IgD-negative memory B cell (primary cell): Measurements from ENCODE around the gene UBASH3B. TPM values are rescaled to one million over a fixed set of nuclear protein-coding genes. Genes with fewer than 3 reads are reported as not detected.

Experiments
- H3K27ac Mint-ChIP-seq, 3 donors: one replicate each; pipeline ENCODE4 v1.8.0; 2020 to 2022; ENCODE audit warnings: mild to moderate bottlenecking in 3 of 3, mixed read lengths in 3 of 3, moderate library complexity in 1 of 3
- H3K27me3 Mint-ChIP-seq: one replicate; pipeline ENCODE4 v1.8.0; 2021; ENCODE audit warnings: mixed read lengths
- H3K36me3 Mint-ChIP-seq: one replicate; pipeline ENCODE4 v1.8.0; 2020; ENCODE audit warnings: mild to moderate bottlenecking, mixed read lengths
- H3K4me1 Mint-ChIP-seq, 3 donors: one replicate each; pipeline ENCODE4 v1.8.0; 2020 to 2022; ENCODE audit warnings: mixed read lengths in 3 of 3, mild to moderate bottlenecking in 1 of 3
- H3K4me3 Mint-ChIP-seq, 4 donors: one replicate each; pipeline ENCODE4 v1.8.0; 2020 to 2022; ENCODE audit warnings: mild to moderate bottlenecking in 4 of 4, mixed read lengths in 4 of 4, moderate library complexity in 3 of 4
- H3K9me3 Mint-ChIP-seq, 3 donors: one replicate each; pipeline ENCODE4 v1.8.0; 2020 to 2021; ENCODE audit warnings: mixed read lengths in 3 of 3, mild to moderate bottlenecking in 1 of 3
- polyA plus RNA-seq: library from polyadenylated mRNA; unstranded; fragments of 300-500 nt; fragmentation: Illumina TruSeq; gene quantifications from one replicate; pipeline ENCODE4 v1.2.3, GENCODE V29; 2021

The UBASH3B gene
- polyA plus RNA-seq, 1 donor from 2014 or later = 1.3 TPM

DNA sequence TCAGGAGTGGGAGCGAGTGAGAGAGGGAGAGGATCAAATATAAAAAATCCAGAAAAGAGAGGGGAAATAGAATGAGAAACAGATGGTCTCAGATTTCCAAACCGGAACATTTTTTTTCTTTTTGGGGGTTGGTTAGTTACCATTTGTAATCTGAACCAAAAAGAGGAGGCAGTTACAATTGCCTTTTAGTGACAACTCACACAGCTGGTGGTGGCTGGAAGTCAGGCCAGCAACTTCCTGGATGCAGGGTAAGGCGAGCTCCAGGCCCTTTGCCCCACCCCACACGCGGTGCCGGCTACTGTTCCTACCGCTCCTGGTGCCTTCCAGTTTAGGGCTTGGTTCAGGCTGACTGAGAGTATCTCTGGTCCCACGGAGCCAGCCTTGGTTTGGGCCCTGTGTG, 21.0 kb upstream of the UBASH3B start:
- Mint-ChIP-seq H3K9me3 (no peaks in the 10 kb centered on the region), H3K27me3 (peaks cover 3% of the 10 kb centered on the region), H3K4me3 (no peak overlapping the region), H3K27ac (no peak overlapping the region), H3K36me3 (no peaks in the 10 kb centered on the region), H3K4me1 (peaks cover 0 to 3% (median 0%) of the 10 kb centered on the region in 3 donors)

DNA sequence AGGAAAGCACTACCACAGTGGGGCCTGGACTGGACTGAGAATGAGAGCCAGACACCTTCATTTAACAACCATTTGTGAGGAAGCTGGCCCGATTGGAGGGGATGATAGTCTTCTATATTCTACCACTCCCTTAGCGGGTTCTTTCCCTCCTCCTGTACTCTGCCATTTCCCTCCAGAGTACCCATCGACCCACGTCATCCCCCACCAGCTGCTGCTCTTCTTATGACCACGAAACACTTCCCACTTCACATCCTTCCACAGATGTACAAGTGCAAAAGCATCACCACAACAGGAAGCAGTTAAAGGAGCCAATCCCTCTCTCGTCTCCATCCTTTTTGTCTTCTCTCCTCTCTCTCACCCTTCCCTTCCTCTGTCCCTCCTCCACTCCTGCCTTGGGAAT, 18.0 kb upstream of the UBASH3B start:
- Mint-ChIP-seq H3K27me3 (peaks cover 1% of the 10 kb centered on the region), H3K4me3 (no peak overlapping the region), H3K4me1 (peaks cover 0 to 3% (median 3%) of the 10 kb centered on the region in 3 donors), H3K27ac (peak overlapping the region in 1 of 3 donors; percentile 59), H3K36me3 (no peaks in the 10 kb centered on the region), H3K9me3 (no peaks in the 10 kb centered on the region)

DNA sequence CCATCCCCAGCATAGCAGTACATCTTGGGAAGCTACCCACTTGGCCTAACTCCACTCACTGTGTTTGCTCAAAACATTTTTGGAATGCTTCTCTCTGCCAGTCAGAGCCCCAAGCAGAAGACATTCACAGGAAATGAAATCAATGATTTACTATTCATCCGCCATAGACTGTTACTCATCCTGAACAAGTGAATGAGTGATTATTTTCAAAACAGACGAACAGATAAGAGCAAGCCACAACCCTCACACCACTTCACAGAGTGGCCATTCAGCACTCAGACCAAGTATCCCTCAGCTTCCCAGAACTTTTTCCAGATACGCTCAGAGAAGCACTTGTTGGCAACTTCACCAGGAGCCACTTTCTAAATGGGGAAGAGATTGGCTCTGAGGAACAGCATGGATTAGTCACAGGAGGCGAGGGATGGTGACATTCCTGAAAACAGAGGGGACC, 13.0 kb upstream of the UBASH3B start:
- H3K9me3 Mint-ChIP-seq = no peaks in the 10 kb centered on the region
- peaks cover 1% of the 10 kb centered on the region for H3K27me3 Mint-ChIP-seq
- peaks cover 2% of the 10 kb centered on the region for H3K36me3 Mint-ChIP-seq
- H3K4me1 Mint-ChIP-seq = peaks cover 0 to 3% (median 0%) of the 10 kb centered on the region in 3 donors
- H3K27ac Mint-ChIP-seq = no peak overlapping the region
- H3K4me3 Mint-ChIP-seq = no peak overlapping the region

DNA sequence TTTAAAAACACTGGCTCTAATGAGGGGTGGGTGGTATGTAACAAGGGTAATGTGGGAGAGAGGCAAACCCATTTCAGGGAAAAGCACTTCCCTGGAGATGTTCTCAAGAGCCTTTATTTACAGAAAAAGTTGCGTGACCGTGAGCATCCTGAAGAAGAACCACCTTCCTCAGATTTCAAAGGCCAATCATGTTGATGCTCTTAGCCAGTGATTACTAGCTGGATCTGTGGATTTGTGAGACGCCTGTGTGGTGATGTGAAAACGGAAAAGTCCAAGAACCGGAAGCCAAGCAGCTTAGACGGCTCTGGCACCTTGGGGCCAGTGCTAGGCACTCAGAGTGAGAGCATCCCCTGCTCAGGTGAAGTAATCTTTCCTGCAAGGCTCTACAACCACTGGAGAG, 12.6 kb upstream of the UBASH3B start:
- Mint-ChIP-seq H3K27ac (no peak overlapping the region), H3K9me3 (no peaks in the 10 kb centered on the region), H3K36me3 (peaks cover 2% of the 10 kb centered on the region), H3K4me1 (peaks cover 0 to 3% (median 0%) of the 10 kb centered on the region in 3 donors), H3K27me3 (peaks cover 1% of the 10 kb centered on the region), H3K4me3 (no peak overlapping the region)

DNA sequence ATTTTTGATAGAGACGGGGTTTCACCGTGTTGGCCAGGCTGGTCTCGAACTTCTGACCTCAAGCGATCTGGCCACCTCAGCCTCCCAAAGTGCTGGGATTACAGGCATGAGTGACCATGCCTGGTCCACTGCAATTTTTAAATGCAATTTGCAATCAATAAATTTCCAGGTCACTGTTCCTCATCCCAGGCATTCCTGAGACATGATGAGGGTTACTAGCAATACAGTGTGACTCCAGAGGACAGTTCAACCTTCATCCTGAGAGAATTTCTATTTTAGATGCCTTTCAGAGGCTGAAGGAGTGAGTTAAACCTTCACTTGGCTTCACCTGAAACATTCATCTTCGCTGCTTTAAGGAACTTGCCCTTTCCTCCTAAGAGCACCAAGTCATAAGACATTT, 9.7 kb upstream of the UBASH3B start:
- Mint-ChIP-seq H3K27ac (no peak overlapping the region), H3K4me3 (no peak overlapping the region), H3K9me3 (no peaks in the 10 kb centered on the region), H3K4me1 (peaks cover 0 to 3% (median 0%) of the 10 kb centered on the region in 3 donors), H3K36me3 (peaks cover 2% of the 10 kb centered on the region), H3K27me3 (no peaks in the 10 kb centered on the region)

DNA sequence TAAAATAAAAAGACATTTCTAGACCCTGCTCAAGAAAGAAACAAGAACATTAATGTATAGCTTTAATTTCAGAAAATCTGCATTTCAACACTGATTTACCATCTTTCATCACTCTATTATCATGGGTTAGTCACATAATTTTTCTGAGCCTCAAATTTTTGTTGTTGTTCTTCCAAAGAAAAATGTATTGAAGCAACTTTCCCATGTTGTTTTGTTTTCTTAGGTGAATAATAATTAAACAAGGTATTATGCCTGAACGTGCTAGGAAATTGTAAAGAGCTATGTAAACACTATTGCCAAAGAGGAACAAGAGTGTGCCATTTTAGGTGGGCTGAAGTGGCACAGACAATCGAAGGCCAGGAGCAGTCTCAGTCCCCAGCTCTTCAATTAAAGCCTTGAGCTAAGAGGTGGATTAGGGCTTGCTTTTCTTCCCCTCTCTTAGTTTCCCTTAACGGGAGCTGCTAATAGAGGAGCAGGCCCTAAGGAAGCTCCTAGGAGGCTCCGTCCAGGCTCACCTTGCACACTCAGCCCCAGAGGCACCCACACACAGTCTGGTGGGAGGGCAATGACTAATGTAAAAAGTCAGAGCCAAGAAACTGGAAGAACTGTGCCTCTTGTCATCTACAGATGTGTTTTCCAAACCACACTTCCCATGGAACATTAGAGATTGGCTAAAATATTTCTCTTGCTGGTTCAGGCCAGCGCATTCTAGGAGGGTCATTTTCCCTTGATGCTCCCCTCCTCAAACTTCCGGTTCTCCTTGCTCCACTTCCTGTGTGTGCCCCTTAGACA, 8.8 kb upstream of the UBASH3B start:
- H3K27ac Mint-ChIP-seq = no peak overlapping the region
- peaks cover 0 to 3% (median 0%) of the 10 kb centered on the region in 3 donors for H3K4me1 Mint-ChIP-seq
- no peak overlapping the region for H3K4me3 Mint-ChIP-seq

DNA sequence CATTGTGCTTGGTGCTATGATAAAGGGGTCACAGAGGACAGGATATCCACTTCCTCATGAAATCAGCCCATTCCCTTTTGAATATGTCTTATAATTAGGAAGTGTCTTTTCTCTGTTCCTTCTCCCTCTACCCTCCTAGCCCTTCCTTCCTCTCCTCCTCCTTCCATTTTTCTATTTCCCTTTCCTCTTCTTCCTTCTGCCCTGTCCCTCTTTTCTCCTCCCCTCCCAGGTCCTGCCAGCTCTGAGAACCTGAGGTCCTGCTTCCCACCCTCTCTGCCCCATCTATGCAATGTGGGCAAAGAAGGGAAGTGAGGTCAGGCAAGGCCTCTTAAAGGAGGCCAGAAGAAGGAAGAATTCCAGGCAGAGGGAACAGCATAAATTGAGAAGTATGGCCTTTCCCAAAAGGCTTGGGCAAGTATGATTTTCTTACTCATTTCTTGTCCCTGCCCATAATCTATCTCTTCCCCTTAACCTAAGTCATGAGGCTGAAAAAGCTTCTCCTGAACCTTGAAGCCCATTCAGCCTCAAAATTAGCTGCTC, 7.7 kb upstream of the UBASH3B start:
- Mint-ChIP-seq H3K36me3 (peaks cover 2% of the 10 kb centered on the region), H3K9me3 (no peaks in the 10 kb centered on the region), H3K4me1 (no peaks in the 10 kb centered on the region), H3K4me3 (no peak overlapping the region), H3K27ac (no peak overlapping the region), H3K27me3 (peaks cover 2% of the 10 kb centered on the region)

More for the DNA sequence above, 8.8 kb upstream of the UBASH3B start:
- peaks cover 2% of the 10 kb centered on the region for H3K27me3 Mint-ChIP-seq
- peaks cover 2% of the 10 kb centered on the region for H3K36me3 Mint-ChIP-seq
- no peaks in the 10 kb centered on the region for H3K9me3 Mint-ChIP-seq

DNA sequence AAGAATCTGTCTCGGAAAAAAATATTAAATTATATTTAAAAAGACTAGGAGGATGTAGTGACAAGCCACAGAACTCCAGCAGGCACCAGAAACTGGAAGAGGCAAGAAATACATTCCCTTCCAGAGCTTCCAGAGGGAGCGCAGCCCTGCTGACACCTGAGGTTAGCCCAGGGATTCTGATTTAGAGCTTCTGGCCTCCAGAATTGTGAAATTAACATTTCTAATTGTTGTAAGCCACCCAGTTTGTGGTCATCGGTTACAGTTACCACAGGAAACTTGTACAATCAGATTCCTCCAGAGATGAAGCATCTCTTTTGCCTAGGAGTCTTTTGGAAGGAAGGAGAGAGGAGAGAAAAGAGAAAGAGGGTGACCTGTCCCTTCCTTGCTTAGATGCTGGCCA, 6.4 kb upstream of the UBASH3B start:
- H3K36me3 Mint-ChIP-seq = peaks cover 3% of the 10 kb centered on the region
- no peak overlapping the region for H3K4me3 Mint-ChIP-seq
- no peak overlapping the region for H3K27ac Mint-ChIP-seq
- no peaks in the 10 kb centered on the region for H3K9me3 Mint-ChIP-seq
- H3K4me1 Mint-ChIP-seq = no peaks in the 10 kb centered on the region
- H3K27me3 Mint-ChIP-seq = peaks cover 10% of the 10 kb centered on the region

DNA sequence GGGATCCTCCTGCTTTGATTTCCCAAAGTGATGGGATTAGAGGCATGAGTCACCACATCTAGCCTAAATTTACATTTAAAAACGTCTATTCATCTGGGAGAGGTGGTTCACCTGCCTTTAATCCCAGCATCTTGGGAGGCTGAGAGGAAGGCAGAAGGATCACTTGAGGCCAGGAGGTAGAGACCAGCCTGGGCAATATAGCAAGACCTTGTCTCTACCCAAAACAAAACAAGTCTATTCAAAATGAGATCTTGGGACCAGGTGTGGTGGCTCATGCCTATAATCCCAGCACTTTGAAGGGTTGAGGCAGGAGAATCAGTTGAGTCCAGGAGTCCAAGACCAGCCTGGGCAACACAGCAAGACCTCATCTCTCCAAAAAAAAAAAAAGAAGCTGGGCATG, 4.9 kb upstream of the UBASH3B start:
- Mint-ChIP-seq H3K27me3 (peaks cover 14% of the 10 kb centered on the region), H3K36me3 (peaks cover 1% of the 10 kb centered on the region)

DNA sequence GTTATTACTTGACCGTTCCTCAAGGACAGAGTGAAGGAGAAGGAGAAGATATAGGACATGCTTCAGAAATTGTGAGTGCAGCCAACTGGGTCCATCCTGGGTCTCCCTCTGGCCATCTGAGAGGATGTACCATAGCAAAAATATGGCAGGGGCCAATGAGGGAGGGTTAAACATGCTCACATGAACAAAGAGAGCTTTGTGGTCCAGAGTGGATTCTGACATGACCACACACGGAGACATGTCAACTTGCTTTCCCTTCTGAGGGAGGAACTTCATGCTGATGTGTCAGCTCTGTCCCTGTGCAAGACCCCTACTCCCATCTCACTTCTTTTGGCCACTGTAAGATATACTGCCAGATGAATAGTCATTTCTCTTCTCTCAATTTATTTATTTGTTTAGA, 3.0 kb upstream of the UBASH3B start:
- Mint-ChIP-seq H3K4me3 (peak overlapping the region in 1 of 4 donors; percentile 45), H3K36me3 (peaks cover 1% of the 10 kb centered on the region), H3K9me3 (no peaks in the 10 kb centered on the region), H3K27me3 (peaks cover 16% of the 10 kb centered on the region), H3K27ac (no peak overlapping the region), H3K4me1 (peaks cover 5 to 13% (median 5%) of the 10 kb centered on the region in 3 donors)

More for the DNA sequence above, 4.9 kb upstream of the UBASH3B start:
- H3K4me1 Mint-ChIP-seq = peaks cover 5 to 9% (median 5%) of the 10 kb centered on the region in 3 donors
- no peaks in the 10 kb centered on the region for H3K9me3 Mint-ChIP-seq
- no peak overlapping the region for H3K27ac Mint-ChIP-seq
- no peak overlapping the region for H3K4me3 Mint-ChIP-seq

DNA sequence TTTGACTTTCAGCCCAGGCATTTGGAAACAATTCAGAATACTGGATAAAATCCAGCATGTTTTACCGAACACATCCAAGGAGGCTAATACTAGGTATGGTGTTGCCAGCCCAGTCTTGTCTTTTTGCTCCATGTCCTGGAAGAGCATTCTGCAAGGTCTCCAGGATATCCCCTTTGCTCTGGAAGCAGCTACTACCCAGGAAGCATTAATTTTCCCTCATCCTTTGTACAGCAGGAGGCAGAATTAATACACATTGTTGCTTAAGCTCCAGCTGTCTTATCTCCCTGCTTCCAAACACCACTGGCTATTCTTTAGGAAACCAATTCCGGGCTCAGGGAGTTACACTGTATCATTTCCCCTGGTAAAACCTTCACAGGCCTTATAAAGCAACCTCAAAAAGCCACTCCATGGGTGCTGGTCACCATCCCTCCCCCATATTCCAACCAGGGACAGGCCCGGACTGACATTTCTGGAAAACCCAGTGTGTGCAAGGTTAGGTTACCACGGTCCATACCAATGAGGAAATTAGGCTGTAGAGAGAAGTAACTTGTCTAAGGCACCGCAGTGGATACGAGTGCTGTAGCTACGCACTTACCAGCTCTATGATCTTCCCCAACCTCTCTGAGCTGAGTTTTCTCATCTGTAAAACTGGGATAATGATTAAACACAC, 1.5 kb upstream of the UBASH3B start:
- Mint-ChIP-seq H3K4me1 (peaks cover 5 to 13% (median 5%) of the 10 kb centered on the region in 3 donors), H3K27me3 (peaks cover 16% of the 10 kb centered on the region), H3K36me3 (peaks cover 1% of the 10 kb centered on the region), H3K4me3 (peak overlapping the region in 3 of 4 donors; percentile 37 to 98 (median 98)), H3K27ac (no peak overlapping the region), H3K9me3 (no peaks in the 10 kb centered on the region)

DNA sequence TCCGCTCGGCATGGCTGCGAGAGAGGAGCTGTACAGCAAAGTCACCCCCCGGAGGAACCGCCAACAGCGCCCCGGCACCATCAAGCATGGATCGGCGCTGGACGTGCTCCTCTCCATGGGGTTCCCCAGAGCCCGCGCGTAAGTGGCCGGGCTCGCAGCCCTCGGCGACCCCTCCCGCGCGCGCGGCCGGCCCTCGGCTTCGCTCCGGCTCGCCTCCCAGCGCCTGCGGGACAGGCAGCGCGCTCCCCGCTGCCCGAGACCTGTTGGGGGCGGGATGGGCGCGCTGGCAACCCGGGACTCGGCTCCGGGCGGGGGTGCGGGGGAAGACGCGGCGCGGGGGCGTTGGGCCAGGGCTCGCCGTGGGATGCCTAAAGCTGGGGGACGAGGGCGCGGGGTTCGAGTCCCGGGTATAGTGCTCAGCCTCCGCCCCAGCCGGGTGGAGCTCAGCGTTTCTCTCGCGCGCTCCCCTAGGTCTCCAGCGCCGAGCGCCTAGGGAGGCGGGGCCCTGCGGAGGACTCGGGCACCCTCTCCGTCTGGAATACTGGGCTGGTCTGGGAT, 630 bp downstream of the UBASH3B start:
- H3K4me1 Mint-ChIP-seq = peaks cover 5 to 13% (median 5%) of the 10 kb centered on the region in 3 donors
- peak overlapping the region in 2 of 3 donors; percentile 24 to 56 for H3K27ac Mint-ChIP-seq
- peaks cover 16% of the 10 kb centered on the region for H3K27me3 Mint-ChIP-seq
- H3K4me3 Mint-ChIP-seq = peak overlapping the region; percentile 93 to 99 (median 98)
- peaks cover 1% of the 10 kb centered on the region for H3K36me3 Mint-ChIP-seq
- no peaks in the 10 kb centered on the region for H3K9me3 Mint-ChIP-seq

DNA sequence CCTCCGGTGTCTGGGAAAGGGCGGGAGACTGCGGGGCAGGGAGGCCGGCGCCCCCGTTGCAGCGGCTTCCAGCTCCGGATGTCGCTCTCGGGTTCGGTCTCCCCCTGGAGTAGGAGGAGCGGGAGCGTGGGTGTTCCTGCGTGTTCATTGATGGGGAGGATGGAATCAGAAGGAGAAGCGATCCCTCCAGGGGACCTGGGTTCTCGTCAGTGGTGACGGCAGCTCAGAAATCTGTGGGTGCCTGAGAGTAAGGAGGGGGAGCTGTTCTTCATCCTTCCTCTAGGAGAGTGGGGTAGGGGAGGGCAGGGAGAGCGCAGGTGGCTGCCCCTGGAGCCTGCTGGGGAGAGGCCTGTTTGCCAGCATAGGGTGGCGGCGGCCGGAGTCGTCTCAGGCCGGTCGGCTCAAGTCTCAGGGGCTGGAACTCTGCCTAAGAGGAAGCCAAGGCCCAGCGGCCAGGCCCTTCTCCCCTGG, 1.1 kb downstream of the UBASH3B start:
- peaks cover 1% of the 10 kb centered on the region for H3K36me3 Mint-ChIP-seq
- peak overlapping the region in 1 of 3 donors; percentile 56 for H3K27ac Mint-ChIP-seq
- H3K4me3 Mint-ChIP-seq = peak overlapping the region; percentile 93 to 99 (median 98)
- no peaks in the 10 kb centered on the region for H3K9me3 Mint-ChIP-seq
- peaks cover 14% of the 10 kb centered on the region for H3K27me3 Mint-ChIP-seq
- H3K4me1 Mint-ChIP-seq = peaks cover 5 to 13% (median 5%) of the 10 kb centered on the region in 3 donors

DNA sequence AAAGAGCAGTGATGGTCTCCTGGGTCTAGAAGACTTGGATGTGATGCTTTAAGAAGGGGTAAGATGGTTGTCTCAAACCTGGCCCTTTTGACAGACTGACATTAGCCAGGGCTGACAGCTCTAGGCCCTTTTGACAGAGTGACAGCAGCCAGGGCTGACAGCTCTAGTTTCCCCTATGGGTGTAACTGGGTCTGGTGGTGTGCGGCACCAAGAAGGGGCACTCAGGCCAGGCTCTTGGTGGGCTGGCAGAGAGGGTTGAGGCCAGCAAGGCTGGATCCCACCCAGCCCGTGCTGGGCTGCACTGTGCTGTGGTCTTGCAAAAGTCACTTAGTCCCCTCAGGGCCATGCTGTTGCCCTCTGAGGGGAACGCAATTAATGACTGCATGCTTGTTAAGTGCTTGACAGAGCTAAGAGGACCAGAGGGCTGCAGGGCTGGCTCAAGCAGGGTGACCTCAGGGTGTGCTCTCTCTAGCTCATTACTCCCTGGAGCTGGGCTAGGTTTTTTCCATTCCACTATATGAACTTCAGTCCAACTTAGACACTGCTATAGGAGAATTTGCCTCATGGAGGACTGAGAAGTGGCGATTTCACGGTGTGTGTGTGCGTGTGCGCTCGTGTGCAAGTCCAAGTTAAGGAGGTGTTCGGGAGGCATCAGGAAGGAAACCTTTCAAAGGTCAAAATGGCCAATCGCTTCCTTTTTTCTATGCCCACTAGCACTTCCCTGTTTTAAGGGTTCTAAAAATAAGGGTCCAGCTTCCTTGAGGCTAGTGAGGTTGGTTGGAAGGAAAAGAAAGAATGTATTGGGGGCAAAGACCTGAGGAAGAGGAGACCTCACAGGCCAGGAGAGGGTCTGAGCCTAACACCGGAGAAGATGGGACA, 4.4 kb downstream of the UBASH3B start:
- no peaks in the 10 kb centered on the region for H3K9me3 Mint-ChIP-seq
- H3K27ac Mint-ChIP-seq = peak overlapping the region in 1 of 3 donors; percentile 54
- peaks cover 4% of the 10 kb centered on the region for H3K27me3 Mint-ChIP-seq
- H3K4me1 Mint-ChIP-seq = peaks cover 4 to 11% (median 4%) of the 10 kb centered on the region in 3 donors
- H3K36me3 Mint-ChIP-seq = peaks cover 1% of the 10 kb centered on the region
- H3K4me3 Mint-ChIP-seq = peak overlapping the region in 1 of 4 donors; percentile 28
